Measurements from ENCODE around the gene STK32B.
"Not testable (repeated sequence)": the region's sequence is repeated elsewhere in the genome, so short reads cannot be mapped to it uniquely, and the experiment has no call there.

STK32B gene

GRCh38 chr4:5277079-5277478 is 225.8 kb downstream of the STK32B start:
- DNase-seq = no peak

GRCh38 chr4:5278213-5278612 is 226.9 kb downstream of the STK32B start:
- DNase-seq = no peak

GRCh38 chr4:5280069-5280468 is 228.8 kb downstream of the STK32B start:
- DNase-seq = not testable (repeated sequence)

- DNase-seq = no peak
Observed at GRCh38 chr4:5280828-5281227, 229.5 kb downstream of the STK32B start.

GRCh38 chr4:5283837-5284236 is 232.6 kb downstream of the STK32B start:
- DNase-seq = no peak

GRCh38 chr4:5284517-5284916 is 233.2 kb downstream of the STK32B start:
- no peak for DNase-seq

- no peak for DNase-seq
Observed at GRCh38 chr4:5292101-5292500, 240.8 kb downstream of the STK32B start.

- not testable (repeated sequence) for DNase-seq
Observed at GRCh38 chr4:5298000-5298787, 246.9 kb downstream of the STK32B start.

GRCh38 chr4:5300283-5300682 is 249.0 kb downstream of the STK32B start:
- DNase-seq = no peak

GRCh38 chr4:5307928-5308327 is 256.6 kb downstream of the STK32B start:
- no peak for DNase-seq

GRCh38 chr4:5322321-5322720 is 271.0 kb downstream of the STK32B start:
- DNase-seq = no peak

GRCh38 chr4:5330339-5330989 is 279.2 kb downstream of the STK32B start:
- DNase-seq = no peak

GRCh38 chr4:5337731-5338130 is 286.5 kb downstream of the STK32B start:
- no peak for DNase-seq

- no peak for DNase-seq
Observed at GRCh38 chr4:5338531-5338930, 287.3 kb downstream of the STK32B start.

- DNase-seq = no peak
Observed at GRCh38 chr4:5340991-5341451, 289.7 kb downstream of the STK32B start.

- no peak for DNase-seq
Observed at GRCh38 chr4:5341526-5341925, 290.2 kb downstream of the STK32B start.

GRCh38 chr4:5355846-5356245 is 304.6 kb downstream of the STK32B start:
- no peak for DNase-seq

- DNase-seq = no peak
Observed at GRCh38 chr4:5357870-5358269, 306.6 kb downstream of the STK32B start.

- no peak for DNase-seq
Observed at GRCh38 chr4:5361968-5362367, 310.7 kb downstream of the STK32B start.

GRCh38 chr4:5364406-5364805 is 313.1 kb downstream of the STK32B start:
- DNase-seq = no peak

GRCh38 chr4:5365071-5366008 is 314.1 kb downstream of the STK32B start:
- DNase-seq = no peak

GRCh38 chr4:5366009-5366386 is 314.7 kb downstream of the STK32B start:
- DNase-seq = no peak

- DNase-seq = no peak
Observed at GRCh38 chr4:5366421-5366820, 315.1 kb downstream of the STK32B start.

Measured in CD4-positive, alpha-beta T cell treated with Interleukin-6 for 4 hours (primary cell).